T-helper 2 cell treated with Interferon-gamma antibody and Interleukin-4, amounts not matched to agents 100 ng/mL and 5 ng/mL, for 36 hours (primary cell): ENCODE results near the gene IGFL1. TPM values are rescaled to one million over a fixed set of nuclear protein-coding genes. Genes with fewer than 3 reads are reported as not detected.
"Not testable (repeated sequence)": the region's sequence is repeated elsewhere in the genome, so short reads cannot be mapped to it uniquely, and the experiment has no call there.

Experiments used
- intact Hi-C: fragments of 100-400 bp; cut with micrococcal nuclease; formaldehyde crosslinking; loops from one replicate; pipeline ENCODE4 v1.15.1; 2023
- total RNA-seq: library from RNA; stranded (reverse); gene quantifications from 2 replicates; pipeline ENCODE4 v1.2.3, GENCODE V29; 2022

Gene IGFL1
- total RNA-seq, 1 donor from 2014 or later, result not detected

GRCh38 chr19:46201454-46202310, 27.9 kb upstream of the IGFL1 start:
- intact Hi-C loops, result no loop called here

- intact Hi-C loops, result no loop called here
These were observed 27.1 kb upstream of the IGFL1 start for GRCh38 chr19:46202426-46202825.

- intact Hi-C loops, result no loop called here
These were observed 26.4 kb upstream of the IGFL1 start for GRCh38 chr19:46202872-46203860.

- intact Hi-C loops, result no loop called here
These were observed 25.5 kb upstream of the IGFL1 start for GRCh38 chr19:46204008-46204407.

GRCh38 chr19:46205183-46205984, 24.2 kb upstream of the IGFL1 start:
- intact Hi-C loops, result no loop called here

GRCh38 chr19:46206176-46206575, 23.4 kb upstream of the IGFL1 start:
- intact Hi-C loops, result no loop called here

- intact Hi-C loops, result no loop called here
These were observed 22.9 kb upstream of the IGFL1 start for GRCh38 chr19:46206682-46207081.

- intact Hi-C loops, result not testable (repeated sequence)
These were observed 21.7 kb upstream of the IGFL1 start for GRCh38 chr19:46207858-46208257.

GRCh38 chr19:46209051-46209450, 20.5 kb upstream of the IGFL1 start:
- intact Hi-C loops, result no loop called here

GRCh38 chr19:46209472-46209871, 20.1 kb upstream of the IGFL1 start:
- intact Hi-C loops, result no loop called here

GRCh38 chr19:46210669-46211068, 18.9 kb upstream of the IGFL1 start:
- intact Hi-C loops, result no loop called here

GRCh38 chr19:46211201-46211881, 18.2 kb upstream of the IGFL1 start:
- intact Hi-C loops, result no loop called here

- intact Hi-C loops, result not testable (repeated sequence)
These were observed 16.9 kb upstream of the IGFL1 start for GRCh38 chr19:46212592-46212991.

GRCh38 chr19:46213156-46213555, 16.4 kb upstream of the IGFL1 start:
- intact Hi-C loops, result no loop called here

- intact Hi-C loops, result no loop called here
These were observed 15.7 kb upstream of the IGFL1 start for GRCh38 chr19:46213806-46214205.

- intact Hi-C loops, result no loop called here
These were observed 12.9 kb upstream of the IGFL1 start for GRCh38 chr19:46216612-46217011.

- intact Hi-C loops, result no loop called here
These were observed 12.1 kb upstream of the IGFL1 start for GRCh38 chr19:46217476-46217875.

- intact Hi-C loops, result no loop called here
These were observed 11.4 kb upstream of the IGFL1 start for GRCh38 chr19:46218160-46218559.

- intact Hi-C loops, result no loop called here
These were observed 9.4 kb upstream of the IGFL1 start for GRCh38 chr19:46220038-46220615.

- intact Hi-C loops, result no loop called here
These were observed 8.4 kb upstream of the IGFL1 start for GRCh38 chr19:46221152-46221551.
